GM19395 (cell line): Measurements from ENCODE around the gene H6PD.
A peak's percentile ranks its signal among the peaks of the same experiment; 100 is the strongest.

ENCODE experiments used
- ATAC-seq: cut with Tn5 transposase; IDR thresholded peaks from one replicate; pipeline ENCODE4 v1.9.1; 2021; ENCODE audit warnings: mild to moderate bottlenecking, moderate library complexity; ENCODE audit not compliant: unreplicated experiment

The H6PD gene

DNA sequence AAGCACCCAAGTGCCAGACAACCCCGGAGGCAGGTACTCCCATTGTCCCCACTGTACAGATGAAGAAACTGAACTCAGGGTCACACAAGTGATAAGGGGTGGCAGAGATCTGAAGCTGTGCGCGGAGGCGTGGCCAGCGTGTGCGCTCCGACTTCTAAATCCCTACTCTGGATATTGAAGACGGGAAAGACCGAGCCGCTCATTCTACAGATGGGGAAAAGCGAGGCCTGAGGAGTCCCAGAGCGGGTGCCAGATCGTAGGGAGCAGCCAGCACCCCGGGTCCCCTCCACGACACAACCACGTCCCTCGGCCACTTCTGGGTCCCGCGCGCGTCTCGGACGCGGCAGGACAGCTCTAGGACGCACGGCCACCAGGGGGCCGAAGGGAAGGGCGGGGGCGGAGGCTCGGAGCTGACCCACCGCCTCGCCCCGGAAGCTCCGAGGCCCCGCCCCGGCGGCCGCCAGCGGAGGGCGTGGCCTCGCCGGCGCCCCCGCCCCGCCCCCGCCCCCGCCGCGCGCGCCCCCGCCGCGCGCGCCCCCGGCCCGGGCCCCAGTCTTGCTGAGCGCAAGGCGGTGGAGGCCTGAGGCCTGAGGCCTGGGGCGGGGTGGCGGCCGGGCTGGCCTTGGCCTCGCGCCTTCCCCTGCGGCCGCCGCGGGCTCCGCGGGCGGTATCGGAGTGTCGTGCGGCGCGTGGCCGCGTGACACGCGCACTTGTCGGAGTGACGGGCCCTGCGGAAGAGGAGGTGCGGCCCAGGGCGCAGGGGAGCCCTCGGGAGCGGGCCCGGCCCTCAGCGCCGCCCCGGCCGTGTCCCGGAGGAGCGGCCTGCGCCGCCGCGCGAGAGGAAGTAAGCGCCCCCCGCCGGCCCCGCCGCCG, at the start of gene H6PD:
H6PD (plus strand) TSS at position 552 of the 873 bp plus-strand sequence. CDS start 10,161 bp downstream, outside the sequence.
- ATAC-seq, result peak; percentile 65

- ATAC-seq, result no peak
Measured at GRCh38 chr1:9186082-9186859, 48.3 kb upstream of the H6PD start.

- no peak for ATAC-seq
Measured at GRCh38 chr1:9187004-9187403, 47.6 kb upstream of the H6PD start.

DNA sequence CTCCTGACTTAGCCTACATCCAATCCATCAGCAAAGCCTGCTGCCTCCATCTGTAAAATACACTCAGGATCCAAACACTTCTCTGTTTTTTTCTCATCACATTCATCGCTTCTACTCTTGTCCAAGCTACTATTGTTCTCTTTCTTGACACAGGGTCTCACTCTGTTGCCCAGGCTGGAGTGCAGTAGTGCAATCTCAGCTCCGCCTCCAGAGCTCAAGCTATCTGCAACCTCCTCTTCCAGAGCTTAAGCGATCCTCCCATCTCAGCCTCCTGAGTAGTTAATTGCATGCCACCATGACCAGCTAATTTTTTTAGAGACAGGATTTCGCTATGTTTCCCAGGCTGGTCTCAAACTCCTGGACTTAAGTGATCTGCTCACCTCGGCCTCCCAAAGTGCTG, 44.3 kb upstream of the H6PD start:
- no peak for ATAC-seq

- ATAC-seq, result no peak
Measured at GRCh38 chr1:9191231-9191630, 43.3 kb upstream of the H6PD start.

GRCh38 chr1:9192578-9193232, 41.9 kb upstream of the H6PD start:
- no peak for ATAC-seq

- no peak for ATAC-seq
Measured at GRCh38 chr1:9193233-9193625, 41.3 kb upstream of the H6PD start.

DNA sequence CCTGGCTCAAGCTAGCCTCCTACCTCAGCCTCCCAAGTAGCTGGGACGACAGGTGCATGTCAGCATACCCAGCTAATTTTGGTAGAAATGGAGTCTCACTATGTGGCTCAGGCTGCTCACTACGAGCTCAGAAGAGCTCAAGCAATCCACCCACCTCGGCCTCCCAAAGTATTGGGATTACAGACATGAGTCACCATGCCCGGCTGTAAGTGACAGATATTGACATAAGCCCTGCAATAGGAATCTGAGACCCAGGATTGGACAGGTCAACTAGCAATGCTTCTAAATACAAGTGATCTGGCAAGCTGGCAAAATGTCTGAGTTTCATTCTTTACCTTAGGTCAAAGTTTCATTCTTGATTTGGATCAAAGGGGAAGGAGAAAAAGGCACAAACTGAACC, 40.5 kb upstream of the H6PD start:
- ATAC-seq, result no peak

DNA sequence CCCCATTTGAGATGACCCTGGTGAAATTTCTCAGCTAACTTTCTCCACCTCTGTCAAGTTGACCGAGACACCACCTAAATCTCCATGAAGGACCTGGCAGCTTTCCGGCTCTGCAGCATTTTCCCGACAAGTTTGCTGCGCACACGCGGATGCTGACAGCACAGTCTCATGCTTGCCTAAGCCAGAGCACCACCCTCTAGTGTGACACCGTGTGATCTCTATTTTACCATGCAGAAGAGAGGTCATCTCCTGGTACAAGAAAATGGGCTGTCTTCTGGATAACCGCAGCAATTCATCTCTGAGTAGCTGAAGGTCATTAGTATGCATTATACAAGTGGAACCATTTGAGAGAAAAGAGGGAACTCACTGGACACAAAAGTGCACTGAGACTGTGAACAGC, 38.9 kb upstream of the H6PD start:
- ATAC-seq, result no peak

GRCh38 chr1:9196129-9197040, 38.2 kb upstream of the H6PD start:
- peak; percentile 53 for ATAC-seq

- ATAC-seq, result no peak
Measured at GRCh38 chr1:9197186-9198099, 37.1 kb upstream of the H6PD start.

DNA sequence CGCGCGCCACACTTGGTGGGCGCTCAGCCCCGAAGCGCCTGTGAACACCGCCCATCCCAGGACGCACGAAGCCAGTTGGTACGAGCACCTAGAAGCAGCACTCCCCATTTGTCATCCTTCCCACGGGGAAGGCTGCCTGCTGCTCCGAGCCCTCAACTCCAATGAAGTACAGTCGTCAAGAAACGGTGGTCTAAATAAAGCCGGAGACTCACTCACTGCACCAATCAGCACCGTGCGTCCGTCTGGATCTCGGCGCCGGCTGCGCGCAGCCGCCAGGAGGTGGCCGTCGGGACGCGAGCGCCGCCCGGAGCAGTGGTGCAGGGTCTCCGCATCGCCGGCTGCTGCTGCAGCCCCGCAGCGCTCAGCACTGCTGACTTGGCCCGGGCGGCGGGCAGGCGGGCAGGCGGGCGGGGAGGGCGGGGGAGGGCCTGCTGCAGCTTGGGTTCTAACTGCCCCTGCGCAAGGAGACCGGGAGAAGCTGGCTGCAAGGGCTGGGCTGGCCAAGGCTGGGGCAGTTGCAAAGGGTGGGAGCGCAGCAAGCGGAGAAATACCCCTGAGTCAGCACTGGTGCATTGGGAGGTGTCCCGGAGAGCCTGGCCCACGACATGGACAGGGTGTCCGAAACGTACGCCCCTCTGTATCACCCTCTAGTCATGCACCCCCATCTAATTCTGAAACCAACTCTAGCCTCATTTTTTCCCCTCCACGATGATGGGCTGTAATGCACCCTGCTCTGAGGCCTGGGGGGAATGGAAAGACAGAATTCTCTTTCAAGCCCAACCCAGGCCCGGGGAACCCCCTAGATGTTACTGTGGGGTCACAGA, 35.8 kb upstream of the H6PD start:
- no peak for ATAC-seq

DNA sequence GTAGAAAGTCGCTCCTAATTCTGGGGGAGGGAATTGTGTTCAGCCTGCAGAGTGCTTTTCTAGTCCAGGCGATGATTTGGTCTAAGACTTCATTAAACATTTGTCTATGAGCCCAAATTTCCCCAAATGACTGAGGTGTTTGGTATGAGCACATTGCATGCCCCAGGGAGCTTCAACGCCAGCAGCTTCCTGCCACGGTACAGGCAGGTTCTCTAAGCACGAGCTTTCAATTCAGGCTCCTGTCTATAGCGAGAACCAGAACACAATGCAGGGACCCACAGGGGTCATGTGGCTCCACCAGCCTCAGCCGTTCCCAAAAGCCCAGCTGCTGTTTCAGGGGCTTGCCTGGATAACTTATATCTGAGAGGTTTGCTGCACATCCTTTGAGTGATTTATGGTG, 34.1 kb upstream of the H6PD start:
- ATAC-seq, result no peak

DNA sequence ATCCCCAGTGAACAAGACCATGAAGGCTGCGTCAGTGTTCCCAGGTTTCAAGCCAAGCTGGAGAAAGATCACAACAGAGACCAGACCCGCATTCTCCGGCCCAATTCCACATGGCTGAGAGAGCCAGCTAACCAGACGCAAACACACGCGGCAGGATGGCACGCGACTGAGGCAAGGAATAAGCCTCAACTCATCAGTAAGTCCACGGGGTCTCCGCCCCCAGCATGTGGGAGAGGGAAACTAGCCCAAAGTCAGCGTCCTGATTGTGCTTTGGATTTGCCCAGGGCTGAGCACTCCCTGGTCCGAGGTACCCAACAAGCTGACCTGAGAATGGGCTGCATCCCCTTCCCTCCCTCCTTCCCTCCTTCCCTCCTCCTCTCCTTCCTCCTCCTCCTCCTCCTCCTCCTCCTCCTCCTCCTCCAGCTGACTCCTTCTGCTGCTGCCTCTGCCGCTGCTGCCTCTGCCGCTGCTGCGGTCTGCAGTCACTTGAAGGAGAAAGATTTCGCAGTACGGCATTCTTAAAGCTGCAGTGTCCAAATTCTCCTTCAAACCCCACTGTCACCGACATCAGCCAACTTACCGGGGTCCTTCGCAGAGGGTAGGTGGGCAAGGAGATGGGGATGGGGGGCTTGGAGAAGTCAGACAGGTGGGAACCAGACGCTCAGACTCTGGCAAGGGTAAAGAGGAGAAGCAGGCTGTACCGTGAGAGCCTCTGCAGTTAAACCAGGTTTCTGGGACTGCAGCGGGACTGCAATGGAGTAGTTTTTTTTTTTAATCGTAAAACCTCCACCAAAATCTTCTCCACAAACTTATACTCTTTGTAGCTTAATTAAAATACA, 33.0 kb upstream of the H6PD start:
- ATAC-seq, result no peak

- ATAC-seq, result no peak
Measured at GRCh38 chr1:9202240-9202870, 32.2 kb upstream of the H6PD start.

DNA sequence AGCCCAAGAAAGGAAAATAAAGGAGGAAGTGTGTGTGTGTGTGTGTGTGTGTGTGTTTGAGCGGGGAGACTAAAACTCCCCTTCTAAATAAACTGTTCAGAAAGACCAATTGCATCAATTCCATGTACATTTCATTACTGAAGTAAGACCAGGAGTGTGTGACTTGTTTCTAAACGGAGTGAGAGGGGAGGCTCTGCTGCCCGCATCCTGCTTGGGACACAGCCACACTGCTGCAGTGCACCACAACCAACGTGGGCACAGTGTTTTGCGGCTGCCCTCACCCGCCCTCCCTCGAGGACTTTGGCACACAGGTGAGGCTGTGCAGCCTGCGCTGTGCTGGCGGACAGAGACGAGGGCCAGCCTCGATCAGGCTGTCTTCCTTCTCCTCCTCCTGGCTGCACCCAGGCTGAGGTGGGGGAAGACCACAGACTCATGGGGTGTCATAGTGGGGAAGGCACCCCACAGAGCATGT, 31.0 kb upstream of the H6PD start:
- ATAC-seq, result no peak

- no peak for ATAC-seq
Measured at GRCh38 chr1:9204156-9204720, 30.3 kb upstream of the H6PD start.
